Parathyroid adenoma (tissue), 2 donors: Measurements from ENCODE around the gene RPP25.

Experiments used
- H2AFZ ChIP-seq: fragments of 300-600 bp; sonication (generic); one replicate; pipeline ENCODE4 v1.7.0; 2017; ENCODE audit warnings: antibody characterized with exemption, mild to moderate bottlenecking
- H3K27ac ChIP-seq: fragments of 300-600 bp; sonication (generic); one replicate; pipeline ENCODE4 v1.7.0; 2017
- H3K27me3 ChIP-seq: fragments of 300-600 bp; sonication (generic); one replicate; pipeline ENCODE4 v1.7.0; 2017; ENCODE audit warnings: low read length; ENCODE audit not compliant: control insufficient read depth, insufficient read depth
- H3K36me3 ChIP-seq: fragments of 300-600 bp; sonication (generic); one replicate; pipeline ENCODE4 v1.7.0; 2017; ENCODE audit warnings: low read length; ENCODE audit not compliant: control insufficient read depth, insufficient read depth
- H3K4me1 ChIP-seq: fragments of 300-600 bp; sonication (generic); one replicate; pipeline ENCODE4 v1.7.0; 2017; ENCODE audit warnings: control low read depth
- H3K4me2 ChIP-seq: fragments of 300-600 bp; sonication (generic); one replicate; pipeline ENCODE4 v1.7.0; 2017; ENCODE audit warnings: low read length
- H3K4me3 ChIP-seq: fragments of 300-600 bp; sonication (generic); one replicate; pipeline ENCODE4 v1.7.0; 2017; ENCODE audit warnings: low read depth, low read length
- H3K79me2 ChIP-seq: fragments of 300-600 bp; sonication (generic); one replicate; pipeline ENCODE4 v1.7.0; 2017; ENCODE audit warnings: control low read depth
- H3K9ac ChIP-seq: fragments of 300-600 bp; sonication (generic); one replicate; pipeline ENCODE4 v1.7.0; 2017; ENCODE audit warnings: mild to moderate bottlenecking
- H3K9me3 ChIP-seq: fragments of 300-600 bp; sonication (generic); one replicate; pipeline ENCODE4 v1.7.0; 2017; ENCODE audit warnings: low read length; ENCODE audit not compliant: control insufficient read depth
- CTCF ChIP-seq: fragments of 300-600 bp; sonication (generic); IDR thresholded peaks from one replicate; pipeline ENCODE4 v1.7.0; 2017; ENCODE audit warnings: antibody characterized with exemption, mild to moderate bottlenecking
- donor health status: primary hyperparathyroidism.

The RPP25 gene

GRCh38 chr15:74982183-74982582, 25.6 kb upstream of the RPP25 start:
- no peaks in the 10 kb centered on the region for H3K36me3 ChIP-seq
- no peaks in the 10 kb centered on the region for H3K9me3 ChIP-seq
- H3K27me3 ChIP-seq, result no peaks in the 10 kb centered on the region
- no peaks in the 10 kb centered on the region for H3K4me1 ChIP-seq
- H3K4me2 ChIP-seq, result no peak overlapping the region
- no peak overlapping the region for H3K27ac ChIP-seq
- no peak overlapping the region for H3K9ac ChIP-seq
- H2AFZ ChIP-seq, result no peak overlapping the region
- H3K4me3 ChIP-seq, result no peak overlapping the region
- no peak for TF ChIP-seq CTCF
- no peaks in the 10 kb centered on the region for H3K79me2 ChIP-seq

GRCh38 chr15:74978503-74978902, 21.9 kb upstream of the RPP25 start:
- H3K27me3 ChIP-seq, result no peaks in the 10 kb centered on the region
- H3K4me3 ChIP-seq, result no peak overlapping the region
- H3K4me1 ChIP-seq, result no peaks in the 10 kb centered on the region
- H3K36me3 ChIP-seq, result no peaks in the 10 kb centered on the region
- no peak overlapping the region for H3K4me2 ChIP-seq
- H3K27ac ChIP-seq, result no peak overlapping the region
- H3K9ac ChIP-seq, result no peak overlapping the region
- H3K79me2 ChIP-seq, result no peaks in the 10 kb centered on the region
- TF ChIP-seq CTCF, result no peak
- no peak overlapping the region for H2AFZ ChIP-seq
- H3K9me3 ChIP-seq, result no peaks in the 10 kb centered on the region

GRCh38 chr15:74978077-74978476, 21.5 kb upstream of the RPP25 start:
- no peaks in the 10 kb centered on the region for H3K9me3 ChIP-seq
- H3K4me3 ChIP-seq, result no peak overlapping the region
- no peak overlapping the region for H3K9ac ChIP-seq
- no peaks in the 10 kb centered on the region for H3K36me3 ChIP-seq
- no peak for TF ChIP-seq CTCF
- no peaks in the 10 kb centered on the region for H3K4me1 ChIP-seq
- H2AFZ ChIP-seq, result no peak overlapping the region
- no peaks in the 10 kb centered on the region for H3K79me2 ChIP-seq
- H3K27ac ChIP-seq, result no peak overlapping the region
- no peak overlapping the region for H3K4me2 ChIP-seq
- H3K27me3 ChIP-seq, result no peaks in the 10 kb centered on the region

- Histone ChIP-seq H3K36me3 (no peaks in the 10 kb centered on the region), H3K27ac (no peak overlapping the region), H3K4me2 (no peak overlapping the region), H3K4me1 (no peaks in the 10 kb centered on the region), H3K79me2 (no peaks in the 10 kb centered on the region), H3K27me3 (no peaks in the 10 kb centered on the region), H2AFZ (no peak overlapping the region), H3K9me3 (no peaks in the 10 kb centered on the region), H3K4me3 (no peak overlapping the region), H3K9ac (no peak overlapping the region)
- no peak for TF ChIP-seq CTCF
Observed at GRCh38 chr15:74977599-74977998, 21.0 kb upstream of the RPP25 start.

- Histone ChIP-seq H3K9me3 (no peaks in the 10 kb centered on the region), H3K27me3 (no peaks in the 10 kb centered on the region), H3K4me1 (no peaks in the 10 kb centered on the region), H3K27ac (no peak overlapping the region), H3K9ac (no peak overlapping the region), H2AFZ (no peak overlapping the region), H3K36me3 (no peaks in the 10 kb centered on the region), H3K4me3 (no peak overlapping the region), H3K4me2 (no peak overlapping the region), H3K79me2 (no peaks in the 10 kb centered on the region)
- peak; percentile 15 for TF ChIP-seq CTCF
Observed at GRCh38 chr15:74976159-74976558, 19.6 kb upstream of the RPP25 start.
